Right lobe of liver (tissue), 6 donors: Measurements from ENCODE around the gene COL25A1. TPM values are rescaled to one million over a fixed set of nuclear protein-coding genes. Genes with fewer than 3 reads are reported as not detected.
A peak's percentile ranks its signal among the peaks of the same experiment; 100 is the strongest.

Experiments used
- ATAC-seq, 4 donors: fragments of 200-7000 bp; cut with Tn5 transposase; one replicate each; pipeline ENCODE4 v1.9.1; 2020; ENCODE audit warnings: mild to moderate bottlenecking in 4 of 4, moderate library complexity in 4 of 4
- DNase-seq, 3 donors: peaks; one replicate each; pipeline ENCODE4 v3.0.0-alpha.2; 2020
- H3K27ac ChIP-seq, 3 donors: fragments of 200-600 bp; one replicate each; pipeline ENCODE4 v1.8.0; 2022
- H3K27me3 ChIP-seq, 2 donors: fragments of 200-600 bp; one replicate each; pipeline ENCODE4 v1.8.0; 2022
- H3K36me3 ChIP-seq, 4 donors: fragments of 200-600 bp; sonication (generic) in 1 of 4; one replicate each; pipeline versions ENCODE4 v1.5.1 to v1.8.0; 2017 to 2022; ENCODE audit warnings: control low read depth in 1 of 4
- H3K4me1 ChIP-seq, 4 donors: fragments of 200-600 bp; sonication (generic) in 1 of 4; one replicate each; pipeline versions ENCODE4 v1.5.1 to v1.8.0; 2017 to 2022; ENCODE audit warnings: control low read depth in 1 of 4
- H3K4me3 ChIP-seq, 3 donors: fragments of 200-600 bp; one replicate each; pipeline ENCODE4 v1.8.0; 2022
- H3K9me3 ChIP-seq, 4 donors: fragments of 200-600 bp; sonication (generic) in 1 of 4; one replicate each; pipeline versions ENCODE4 v1.5.1 to v1.8.0; 2017 to 2022; ENCODE audit warnings: control low read depth in 1 of 4
- POLR2A ChIP-seq: fragments of 450-650 bp; IDR thresholded peaks from one replicate; pipeline ENCODE4 v1.6.1; 2017; ENCODE audit warnings: antibody characterized with exemption, mild to moderate bottlenecking
- WGBS: methylation state at CpG from one replicate; pipeline ENCODE4 v1.1.6; 2018; ENCODE audit warnings: low coverage, low lambda C conversion rate; ENCODE audit not compliant: insufficient coverage; ENCODE audit errors: missing lambda C conversion rate; 5-methylcytosine and 5-hydroxymethylcytosine counted together
- intact Hi-C, 2 donors: fragments of 100-400 bp; cut with DNase I; formaldehyde crosslinking; loops; one replicate each; pipeline versions ENCODE4 v1.11.2 to v1.14.1; 2022
- total RNA-seq, 6 experiments: library from RNA; depleted of rRNA in 2 of 6; stranded (reverse); fragments of >200 nt in 2 of 6; fragmentation: NEBNext Ultra II Directional in 3 of 6; extraction: Animal tissue kit (Norgen Biotek cat#: 25700) in 3 of 6; gene quantifications; one replicate each; pipeline versions ENCODE4 v1.1.0 to v1.2.4, GENCODE V29; 2016 to 2023
- TF ChIP-seq, protein P1 (sequence below), 4 donors: fragments of 200-600 bp in 3 of 4; fragments of 450-650 bp in 1 of 4; IDR thresholded peaks; one replicate each; pipeline versions ENCODE4 v1.5.1 to v1.8.0; 2016 to 2022; ENCODE audit warnings: antibody characterized with exemption in 4 of 4, mild to moderate bottlenecking in 2 of 4
- donor health status: DM: no; HTN: yes; CAD: no.
- donor health status: DM: no; HTN: no; CAD: no.
- donor health status: DM: no; HTN: no; CAD: no.
- donor health status: DM: no; HTN: yes; CAD: no.
- donor health status: DM: no; HTN: yes; CAD: no.

Gene COL25A1
- total RNA-seq, 6 experiments from 2014 or later, result 0.06 to 4.8 (median 1.3) TPM

DNA sequence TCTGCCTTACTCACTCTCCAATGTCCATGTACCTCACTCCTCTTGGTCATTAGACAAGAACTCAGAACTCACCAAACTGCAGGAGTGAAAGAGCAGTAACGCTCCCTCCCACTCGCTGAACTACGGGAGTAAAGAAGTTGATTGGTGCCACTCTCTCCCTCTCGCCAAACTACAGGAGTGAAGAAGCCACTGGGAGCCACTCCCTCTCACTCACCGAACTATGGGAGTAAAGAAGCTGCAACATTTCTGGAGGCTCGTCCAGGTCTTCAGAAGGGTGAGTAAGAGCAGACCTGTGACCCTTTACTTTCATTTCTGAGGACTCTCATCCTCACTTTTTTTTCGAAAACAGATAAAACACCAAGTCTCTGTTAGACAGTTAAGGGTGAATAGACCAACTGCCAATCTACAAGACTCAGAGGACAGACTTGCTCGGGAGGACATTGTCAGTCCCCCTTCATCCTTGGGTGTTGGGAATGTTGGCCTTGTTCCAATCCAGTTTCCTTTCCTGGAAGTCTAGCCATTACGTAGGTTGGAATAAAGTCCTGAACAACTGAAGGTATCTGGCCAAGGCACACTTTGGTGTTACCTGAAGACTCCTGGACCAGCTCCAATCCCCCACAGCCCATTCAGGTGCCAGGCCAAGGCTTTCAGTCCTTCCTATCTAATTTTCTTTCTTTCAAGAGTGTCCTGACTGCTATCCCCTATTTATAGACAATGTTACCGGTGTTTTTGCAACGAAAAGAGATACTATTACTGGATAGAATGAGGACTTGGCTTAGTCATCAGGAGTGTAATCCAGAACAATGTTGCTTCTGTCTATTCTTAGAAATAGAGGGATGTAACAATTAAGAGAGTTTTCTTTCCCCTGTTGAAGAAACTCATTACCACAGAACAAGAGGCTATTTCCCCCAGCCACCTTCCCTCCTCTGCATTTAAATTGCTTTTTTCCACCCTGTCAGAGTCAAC is 11.0 kb upstream of the COL25A1 start:
- no peaks in the 10 kb centered on the region for H3K4me1 ChIP-seq
- H3K9me3 ChIP-seq, result peaks cover 0 to 2% (median 0%) of the 10 kb centered on the region in 4 donors
- H3K4me3 ChIP-seq, result no peak overlapping the region
- intact Hi-C loops, result no loop called here
- no peaks in the 10 kb centered on the region for H3K27me3 ChIP-seq
- no peak for TF ChIP-seq POLR2A
- TF ChIP-seq, protein P1, sequence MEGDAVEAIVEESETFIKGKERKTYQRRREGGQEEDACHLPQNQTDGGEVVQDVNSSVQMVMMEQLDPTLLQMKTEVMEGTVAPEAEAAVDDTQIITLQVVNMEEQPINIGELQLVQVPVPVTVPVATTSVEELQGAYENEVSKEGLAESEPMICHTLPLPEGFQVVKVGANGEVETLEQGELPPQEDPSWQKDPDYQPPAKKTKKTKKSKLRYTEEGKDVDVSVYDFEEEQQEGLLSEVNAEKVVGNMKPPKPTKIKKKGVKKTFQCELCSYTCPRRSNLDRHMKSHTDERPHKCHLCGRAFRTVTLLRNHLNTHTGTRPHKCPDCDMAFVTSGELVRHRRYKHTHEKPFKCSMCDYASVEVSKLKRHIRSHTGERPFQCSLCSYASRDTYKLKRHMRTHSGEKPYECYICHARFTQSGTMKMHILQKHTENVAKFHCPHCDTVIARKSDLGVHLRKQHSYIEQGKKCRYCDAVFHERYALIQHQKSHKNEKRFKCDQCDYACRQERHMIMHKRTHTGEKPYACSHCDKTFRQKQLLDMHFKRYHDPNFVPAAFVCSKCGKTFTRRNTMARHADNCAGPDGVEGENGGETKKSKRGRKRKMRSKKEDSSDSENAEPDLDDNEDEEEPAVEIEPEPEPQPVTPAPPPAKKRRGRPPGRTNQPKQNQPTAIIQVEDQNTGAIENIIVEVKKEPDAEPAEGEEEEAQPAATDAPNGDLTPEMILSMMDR (IDR thresholded peaks at IDR 0.05), result no peak
- no peak for ATAC-seq
- H3K36me3 ChIP-seq, result no peaks in the 10 kb centered on the region
- 81% methylated on average over 10 of the region's 11 CpGs for WGBS
- DNase-seq, result no peak
- no peak overlapping the region for H3K27ac ChIP-seq

DNA sequence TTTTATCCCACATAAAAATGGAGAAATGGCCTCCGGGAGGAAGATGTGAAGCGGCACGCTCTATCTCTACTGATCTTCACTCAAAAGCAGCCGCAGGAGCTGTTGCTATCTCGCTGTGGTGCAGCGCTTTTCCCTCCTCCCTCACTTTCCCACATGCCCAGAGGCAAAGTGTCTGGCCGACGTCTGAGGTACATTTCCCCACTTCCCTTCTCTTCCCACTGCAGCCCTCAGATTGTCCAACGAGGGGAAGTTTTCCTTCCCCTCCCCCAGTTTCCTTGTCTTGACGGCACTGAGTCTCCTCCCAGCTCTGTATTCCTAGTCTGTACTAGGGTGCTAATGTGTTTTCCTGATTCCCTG is 660 bp upstream of the COL25A1 start:
- Histone ChIP-seq H3K9me3 (no peaks in the 10 kb centered on the region), H3K27ac (no peak overlapping the region), H3K36me3 (no peaks in the 10 kb centered on the region), H3K4me3 (peak overlapping the region; percentile 38 to 51 (median 47)), H3K4me1 (peaks cover 0 to 15% (median 0%) of the 10 kb centered on the region in 4 donors), H3K27me3 (peaks cover 0 to 8% of the 10 kb centered on the region in 2 donors)
- ATAC-seq (peak; percentile 38 to 49 (median 44)), DNase-seq (no peak)
- WGBS, result 5% methylated on average over 8 of the region's 10 CpGs
- intact Hi-C loops, result no loop called here
- no peak for TF ChIP-seq POLR2A
- TF ChIP-seq, protein P1 (IDR thresholded peaks at IDR 0.05), result no peak

DNA sequence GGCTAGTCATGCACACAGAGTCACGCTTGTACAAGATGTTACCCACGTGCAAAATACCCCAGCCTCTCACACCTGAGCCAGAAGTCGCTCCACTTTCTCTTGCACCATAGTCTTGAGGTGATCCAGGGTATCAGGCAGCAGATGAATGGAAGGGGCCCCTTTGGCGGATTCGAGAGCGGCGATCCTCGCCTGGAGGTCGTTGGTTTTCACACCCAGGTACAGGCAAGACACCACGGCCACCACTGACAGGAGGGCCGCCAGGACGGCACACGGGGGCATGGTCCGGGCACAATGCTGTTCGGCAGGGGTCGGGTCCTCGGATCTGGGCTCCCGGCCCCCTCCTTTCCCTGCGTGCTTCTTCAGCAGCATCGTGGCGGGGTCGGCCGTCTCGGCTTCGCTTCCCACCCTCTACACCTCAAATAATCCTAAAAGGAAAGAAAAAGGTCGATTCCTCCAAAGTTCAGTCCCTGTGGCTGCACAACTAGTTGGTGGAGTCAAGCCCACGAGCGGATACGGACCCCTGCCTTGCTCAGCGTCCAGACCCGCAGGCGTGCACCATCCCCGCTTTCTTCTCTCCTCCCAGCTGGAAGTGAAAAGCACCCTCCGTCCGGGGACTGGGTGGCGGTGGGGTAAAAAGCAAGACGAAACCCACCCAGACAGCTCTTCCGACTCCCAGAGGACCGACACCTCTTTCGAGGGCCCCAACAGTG is 652 bp downstream of the COL25A1 start:
- WGBS, result 4% methylated on average over 18 of the region's 40 CpGs
- Histone ChIP-seq H3K4me3 (peak overlapping the region; percentile 38 to 51 (median 47)), H3K9me3 (no peaks in the 10 kb centered on the region), H3K36me3 (no peaks in the 10 kb centered on the region), H3K27me3 (peaks cover 0 to 8% of the 10 kb centered on the region in 2 donors), H3K27ac (no peak overlapping the region), H3K4me1 (peaks cover 0 to 15% (median 0%) of the 10 kb centered on the region in 4 donors)
- ATAC-seq (peak; percentile 15 to 27 (median 23)), DNase-seq (no peak)
- intact Hi-C loops, result no loop called here
- no peak for TF ChIP-seq POLR2A
- TF ChIP-seq, protein P1 (IDR thresholded peaks at IDR 0.05), result no peak

DNA sequence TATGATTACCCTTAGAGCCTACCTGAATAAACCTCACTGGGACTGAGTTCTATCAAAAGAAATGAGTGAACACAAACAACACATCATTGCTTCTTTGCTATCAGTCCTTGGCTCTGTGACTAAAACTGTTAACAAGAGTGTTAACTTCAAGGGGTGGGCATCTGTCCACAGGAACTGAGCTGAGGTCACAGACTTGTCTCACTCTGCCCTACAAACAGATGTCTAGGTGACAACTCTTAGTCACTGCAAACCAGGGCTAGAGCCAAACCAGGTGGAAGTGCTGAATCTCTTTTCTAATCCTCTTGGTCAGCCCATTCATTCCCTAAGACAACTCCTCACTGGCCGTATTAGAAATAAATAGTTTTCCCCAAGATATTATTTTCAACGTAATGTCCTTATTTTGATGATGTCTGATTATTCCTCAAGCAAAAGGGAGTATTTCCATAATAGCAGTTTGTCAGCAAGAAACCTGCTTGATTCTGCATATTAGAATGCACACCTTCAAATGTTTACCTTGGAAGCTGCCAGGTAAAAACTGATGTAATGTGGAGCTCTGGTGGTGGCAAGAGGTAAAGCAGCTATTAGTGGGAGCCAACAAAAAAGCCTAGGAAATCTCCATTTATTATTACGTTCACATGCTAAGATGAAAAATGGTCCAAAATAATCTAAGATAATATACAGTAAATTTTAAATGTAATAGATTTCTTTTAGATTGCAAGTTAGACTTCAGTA is 4.0 kb downstream of the COL25A1 start:
- Histone ChIP-seq H3K4me3 (no peak overlapping the region), H3K27ac (no peak overlapping the region), H3K4me1 (peaks cover 0 to 15% (median 0%) of the 10 kb centered on the region in 4 donors), H3K36me3 (no peaks in the 10 kb centered on the region), H3K9me3 (no peaks in the 10 kb centered on the region), H3K27me3 (peaks cover 0 to 8% of the 10 kb centered on the region in 2 donors)
- TF ChIP-seq, protein P1 (IDR thresholded peaks at IDR 0.05), result peak; percentile 47 to 57 (median 49)
- no peak for TF ChIP-seq POLR2A
- DNase-seq, result no peak
- intact Hi-C loops, result no loop called here
- peak; percentile 54 to 67 (median 63) for ATAC-seq
- 30% methylated on average over 3 of the region's 3 CpGs for WGBS
